BLaER1 (cell line): ENCODE data around the gene TPH2.

Experiments used
- H3K27ac ChIP-seq: shearing (Covaris generic); formaldehyde crosslinking; 2 replicates; pipeline ENCODE4 v1.8.1; 2022
- H3K27me3 ChIP-seq: shearing (Covaris generic); formaldehyde crosslinking; 2 replicates; pipeline ENCODE4 v1.8.1; 2022
- H3K36me3 ChIP-seq: shearing (Covaris generic); formaldehyde crosslinking; 2 replicates; pipeline ENCODE4 v1.8.1; 2022
- H3K4me1 ChIP-seq: shearing (Covaris generic); formaldehyde crosslinking; 2 replicates; pipeline ENCODE4 v1.8.1; 2022
- H3K4me2 ChIP-seq: shearing (Covaris generic); formaldehyde crosslinking; 2 replicates; pipeline ENCODE4 v1.8.1; 2022
- H3K4me3 ChIP-seq: shearing (Covaris generic); formaldehyde crosslinking; 2 replicates; pipeline ENCODE4 v1.8.1; 2022
- H3K9ac ChIP-seq: shearing (Covaris generic); formaldehyde crosslinking; 2 replicates; pipeline ENCODE4 v1.8.1; 2022
- H3K9me3 ChIP-seq: shearing (Covaris generic); formaldehyde crosslinking; 2 replicates; pipeline ENCODE4 v1.8.1; 2022
- H4K20me1 ChIP-seq: shearing (Covaris generic); formaldehyde crosslinking; 2 replicates; pipeline ENCODE4 v1.8.1; 2022
- Cebpa-rat ChIP-seq: shearing (Covaris generic); IDR thresholded peaks from 2 replicates; pipeline ENCODE4 v1.8.1; 2022

The TPH2 gene

DNA sequence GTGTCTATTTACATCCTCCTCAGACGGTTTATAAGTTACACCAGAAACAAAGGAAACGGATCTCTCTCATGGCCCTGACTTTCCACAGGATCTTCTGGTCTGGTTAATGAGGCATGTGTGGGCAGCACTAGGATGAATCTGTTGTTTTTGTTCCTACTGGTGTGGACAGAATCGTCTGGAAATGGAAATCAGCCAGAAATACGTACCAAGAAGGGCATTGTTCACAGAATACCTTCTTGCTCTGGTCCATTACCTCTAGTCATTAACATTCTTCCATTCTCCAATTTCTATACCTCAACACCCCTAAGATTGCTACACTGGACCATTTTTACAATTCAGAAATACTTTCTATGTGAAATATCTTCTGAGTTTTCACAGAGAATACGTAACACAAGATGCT lies 86.0 kb downstream of the TPH2 start:
- H3K27me3 ChIP-seq = no peaks in the 10 kb centered on the region
- H3K4me1 ChIP-seq = peaks cover 5% of the 10 kb centered on the region; the same call in 1 of the 2 replicates
- no peaks in the 10 kb centered on the region for H3K9me3 ChIP-seq
- no peaks in the 10 kb centered on the region for H4K20me1 ChIP-seq
- no peak overlapping the region for H3K4me2 ChIP-seq
- no peaks in the 10 kb centered on the region for H3K36me3 ChIP-seq
- H3K4me3 ChIP-seq = no peak overlapping the region
- no peak overlapping the region for H3K9ac ChIP-seq
- no peak for TF ChIP-seq Cebpa-rat
- no peak overlapping the region for H3K27ac ChIP-seq

DNA sequence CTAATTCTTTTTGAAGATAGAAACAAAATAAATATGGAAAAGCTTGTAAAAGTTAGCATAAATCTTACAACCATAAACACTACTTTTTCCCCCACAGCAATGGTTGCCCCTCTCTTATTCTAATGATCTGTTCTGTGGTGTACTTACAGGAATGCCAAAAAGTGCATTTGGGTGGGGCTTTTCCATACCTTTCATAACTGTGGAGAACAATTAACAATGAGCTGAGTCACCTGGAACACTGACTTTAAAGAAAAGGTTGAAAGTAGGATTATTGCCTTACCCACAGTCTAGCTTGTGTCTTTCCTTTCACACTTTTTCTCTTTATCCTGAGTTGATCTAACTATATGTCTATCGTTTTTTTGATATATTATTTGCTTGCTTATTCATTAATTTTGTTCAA lies 86.9 kb downstream of the TPH2 start:
- H3K36me3 ChIP-seq = no peaks in the 10 kb centered on the region
- H3K4me1 ChIP-seq = peaks cover 13% of the 10 kb centered on the region; the same call in 1 of the 2 replicates
- H3K9me3 ChIP-seq = no peaks in the 10 kb centered on the region
- no peak overlapping the region for H3K4me3 ChIP-seq
- no peaks in the 10 kb centered on the region for H4K20me1 ChIP-seq
- H3K9ac ChIP-seq = no peak overlapping the region
- no peak overlapping the region for H3K27ac ChIP-seq
- no peaks in the 10 kb centered on the region for H3K27me3 ChIP-seq
- H3K4me2 ChIP-seq = no peak overlapping the region
- no peak for TF ChIP-seq Cebpa-rat

- Histone ChIP-seq H3K4me2 (no peak overlapping the region), H3K36me3 (no peaks in the 10 kb centered on the region), H4K20me1 (no peaks in the 10 kb centered on the region), H3K27ac (no peak overlapping the region), H3K4me3 (no peak overlapping the region), H3K4me1 (peaks cover 13% of the 10 kb centered on the region; the same call in 1 of the 2 replicates), H3K9ac (no peak overlapping the region), H3K9me3 (no peaks in the 10 kb centered on the region), H3K27me3 (no peaks in the 10 kb centered on the region)
- TF ChIP-seq Cebpa-rat = no peak
Observed at GRCh38 chr12:72028966-72029365, 90.3 kb downstream of the TPH2 start.

DNA sequence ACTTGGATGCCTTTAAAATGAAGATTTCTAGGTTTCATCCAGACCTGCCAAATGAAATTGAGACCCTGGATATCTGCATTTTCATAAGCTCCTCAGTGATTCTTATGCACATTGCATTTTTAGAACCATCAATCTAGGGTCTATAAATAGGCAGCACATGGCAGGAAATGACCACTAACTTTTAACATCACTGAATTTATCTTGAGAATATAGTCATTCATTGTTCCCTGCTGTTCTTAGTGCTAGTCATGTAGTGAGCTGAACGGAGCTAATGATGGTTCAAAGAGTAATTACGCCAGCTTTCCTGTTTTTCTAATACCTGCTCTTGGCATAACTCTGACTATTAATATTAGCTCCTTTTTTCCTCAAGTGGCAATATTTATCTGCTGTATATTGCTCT lies 91.6 kb downstream of the TPH2 start:
- Histone ChIP-seq H3K4me1 (peaks cover 13% of the 10 kb centered on the region; the same call in 1 of the 2 replicates), H4K20me1 (no peaks in the 10 kb centered on the region), H3K9me3 (no peaks in the 10 kb centered on the region), H3K36me3 (no peaks in the 10 kb centered on the region), H3K27ac (no peak overlapping the region), H3K4me2 (no peak overlapping the region), H3K27me3 (no peaks in the 10 kb centered on the region), H3K9ac (no peak overlapping the region), H3K4me3 (no peak overlapping the region)
- TF ChIP-seq Cebpa-rat = no peak

DNA sequence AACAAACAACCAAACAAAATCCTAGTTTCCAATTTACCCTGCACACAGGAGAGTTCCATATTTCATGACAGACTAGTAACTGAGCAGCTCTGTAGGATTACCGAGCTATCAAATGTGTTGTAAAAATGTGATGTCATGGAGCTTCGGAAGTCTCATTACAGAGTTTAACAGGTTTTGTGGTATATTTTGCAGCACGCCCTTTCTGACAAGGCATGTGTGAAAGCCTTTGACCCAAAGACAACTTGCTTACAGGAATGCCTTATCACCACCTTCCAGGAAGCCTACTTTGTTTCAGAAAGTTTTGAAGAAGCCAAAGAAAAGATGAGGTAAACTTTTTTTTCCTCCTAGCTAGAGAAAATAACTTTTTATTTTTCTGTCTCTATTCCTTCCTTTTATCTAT lies 92.4 kb downstream of the TPH2 start:
- Histone ChIP-seq H3K27ac (no peak overlapping the region), H3K36me3 (no peaks in the 10 kb centered on the region), H4K20me1 (no peaks in the 10 kb centered on the region), H3K9me3 (no peaks in the 10 kb centered on the region), H3K4me3 (no peak overlapping the region), H3K4me2 (no peak overlapping the region), H3K4me1 (peaks cover 13% of the 10 kb centered on the region; the same call in 1 of the 2 replicates), H3K9ac (no peak overlapping the region), H3K27me3 (no peaks in the 10 kb centered on the region)
- TF ChIP-seq Cebpa-rat = no peak

- Histone ChIP-seq H3K4me3 (no peak overlapping the region), H3K4me2 (no peak overlapping the region), H4K20me1 (no peaks in the 10 kb centered on the region), H3K36me3 (no peaks in the 10 kb centered on the region), H3K9ac (no peak overlapping the region), H3K27me3 (no peaks in the 10 kb centered on the region), H3K4me1 (peaks cover 10% of the 10 kb centered on the region; the same call in 1 of the 2 replicates), H3K27ac (no peak overlapping the region), H3K9me3 (no peaks in the 10 kb centered on the region)
- no peak for TF ChIP-seq Cebpa-rat
Observed at GRCh38 chr12:72033991-72034390, 95.3 kb downstream of the TPH2 start.

GRCh38 chr12:72035625-72036024 lies 97.0 kb downstream of the TPH2 start:
- H3K9ac ChIP-seq = no peak overlapping the region
- H3K4me1 ChIP-seq = no peaks in the 10 kb centered on the region
- no peak overlapping the region for H3K4me2 ChIP-seq
- peaks cover 11% of the 10 kb centered on the region for H3K9me3 ChIP-seq
- H3K27ac ChIP-seq = no peak overlapping the region
- no peaks in the 10 kb centered on the region for H4K20me1 ChIP-seq
- no peak overlapping the region for H3K4me3 ChIP-seq
- no peak for TF ChIP-seq Cebpa-rat
- H3K27me3 ChIP-seq = no peaks in the 10 kb centered on the region
- H3K36me3 ChIP-seq = no peaks in the 10 kb centered on the region

DNA sequence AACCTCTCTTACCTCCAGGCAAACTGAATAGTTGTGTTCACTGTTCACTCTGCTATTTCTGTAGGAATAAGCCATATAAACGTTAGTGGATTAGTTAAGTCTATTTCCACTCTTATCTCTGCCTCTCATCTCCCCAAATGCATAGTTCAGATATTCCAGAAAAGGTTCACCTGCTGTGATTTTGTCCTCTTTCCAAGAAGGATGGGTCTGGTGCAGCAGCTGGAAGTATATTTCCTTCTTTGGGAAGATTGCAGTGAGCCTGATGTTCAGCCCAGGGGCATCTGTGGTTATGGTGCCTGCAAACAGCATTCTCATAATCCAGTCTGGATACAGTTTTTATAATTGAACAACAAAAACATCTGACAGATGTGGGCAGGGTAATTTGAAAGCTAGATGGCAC lies 97.7 kb downstream of the TPH2 start:
- Histone ChIP-seq H4K20me1 (no peaks in the 10 kb centered on the region), H3K4me3 (no peak overlapping the region), H3K27ac (no peak overlapping the region), H3K9ac (no peak overlapping the region), H3K4me1 (no peaks in the 10 kb centered on the region), H3K9me3 (peaks cover 11% of the 10 kb centered on the region), H3K27me3 (no peaks in the 10 kb centered on the region), H3K36me3 (no peaks in the 10 kb centered on the region), H3K4me2 (no peak overlapping the region)
- TF ChIP-seq Cebpa-rat = no peak

DNA sequence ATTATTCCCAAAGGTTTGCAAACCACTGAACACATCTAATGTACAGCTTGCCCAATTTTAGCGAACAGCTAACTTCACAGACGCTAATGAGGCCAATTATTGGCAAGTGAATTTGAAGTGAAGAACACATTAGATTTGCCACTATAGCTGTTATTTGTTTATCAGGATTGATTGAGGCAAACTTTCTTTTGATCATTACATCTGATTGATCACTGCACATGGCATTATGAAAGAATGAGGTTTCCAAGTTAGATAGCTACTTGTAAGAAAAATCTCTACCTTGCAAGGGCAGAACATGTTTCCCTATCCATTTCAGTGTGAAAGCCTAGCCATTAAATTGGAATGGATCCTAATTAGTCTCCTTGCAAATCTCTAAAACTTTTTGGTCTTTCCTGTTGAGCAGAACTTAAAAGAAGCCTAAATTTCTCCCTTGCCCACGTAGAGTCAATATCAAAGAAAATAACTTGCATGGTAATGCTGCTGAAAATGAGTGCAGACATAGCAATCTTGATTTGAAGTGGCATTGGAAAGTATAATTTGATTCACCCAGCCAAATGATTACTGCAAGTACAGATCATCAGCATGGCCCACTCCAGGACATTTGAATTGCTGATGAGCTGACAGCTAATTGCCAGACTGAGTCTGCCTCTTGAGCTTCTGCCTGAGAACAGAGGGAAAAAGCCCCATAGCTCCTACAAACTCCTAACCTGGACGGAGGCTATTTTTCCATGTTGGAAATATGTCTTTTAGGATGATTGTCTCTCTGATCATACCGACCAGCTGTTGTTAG lies 98.6 kb downstream of the TPH2 start:
- no peaks in the 10 kb centered on the region for H4K20me1 ChIP-seq
- no peaks in the 10 kb centered on the region for H3K27me3 ChIP-seq
- H3K9me3 ChIP-seq = peaks cover 11% of the 10 kb centered on the region
- H3K36me3 ChIP-seq = no peaks in the 10 kb centered on the region
- TF ChIP-seq Cebpa-rat = no peak
- H3K4me1 ChIP-seq = no peaks in the 10 kb centered on the region
- H3K9ac ChIP-seq = no peak overlapping the region
- no peak overlapping the region for H3K4me3 ChIP-seq
- H3K27ac ChIP-seq = no peak overlapping the region
- H3K4me2 ChIP-seq = no peak overlapping the region

- Histone ChIP-seq H3K9ac (no peak overlapping the region), H3K27ac (no peak overlapping the region), H3K36me3 (no peaks in the 10 kb centered on the region), H3K27me3 (no peaks in the 10 kb centered on the region), H3K4me1 (no peaks in the 10 kb centered on the region), H3K4me3 (no peak overlapping the region), H3K4me2 (no peak overlapping the region), H3K9me3 (peaks cover 11% of the 10 kb centered on the region), H4K20me1 (no peaks in the 10 kb centered on the region)
- no peak for TF ChIP-seq Cebpa-rat
Observed at GRCh38 chr12:72041811-72042210, 103.2 kb downstream of the TPH2 start.
